GM13977 (cell line): ENCODE measurements around the gene ARFGAP1.

Experiments
- DNase-seq: peaks from one replicate; pipeline ENCODE4 v3.0.0; 2012; ENCODE audit warnings: low spot score
- in situ Hi-C: fragments of 300-500 bp; cut with MboI; formaldehyde crosslinking; loops from one replicate; pipeline ENCODE4 v1.12.0; 2022; ENCODE audit warnings: low sequenced_read_pairs, low pct_unique_long_range_greater_than_20kb, mixed read lengths, inconsistent platforms; ENCODE audit not compliant: unreplicated experiment
- TF ChIP-seq, protein P1 (sequence below): IDR thresholded peaks from 2 replicates; pipeline ENCODE4 v1.5.1; 2012; ENCODE audit warnings: mild to moderate bottlenecking, control low read depth; ENCODE audit not compliant: insufficient read depth; ENCODE audit errors: extremely low read depth, missing control alignments

ARFGAP1 gene

GRCh38 chr20:63296531-63297299, 24.1 kb downstream of the ARFGAP1 start:
- TF ChIP-seq, protein P1, sequence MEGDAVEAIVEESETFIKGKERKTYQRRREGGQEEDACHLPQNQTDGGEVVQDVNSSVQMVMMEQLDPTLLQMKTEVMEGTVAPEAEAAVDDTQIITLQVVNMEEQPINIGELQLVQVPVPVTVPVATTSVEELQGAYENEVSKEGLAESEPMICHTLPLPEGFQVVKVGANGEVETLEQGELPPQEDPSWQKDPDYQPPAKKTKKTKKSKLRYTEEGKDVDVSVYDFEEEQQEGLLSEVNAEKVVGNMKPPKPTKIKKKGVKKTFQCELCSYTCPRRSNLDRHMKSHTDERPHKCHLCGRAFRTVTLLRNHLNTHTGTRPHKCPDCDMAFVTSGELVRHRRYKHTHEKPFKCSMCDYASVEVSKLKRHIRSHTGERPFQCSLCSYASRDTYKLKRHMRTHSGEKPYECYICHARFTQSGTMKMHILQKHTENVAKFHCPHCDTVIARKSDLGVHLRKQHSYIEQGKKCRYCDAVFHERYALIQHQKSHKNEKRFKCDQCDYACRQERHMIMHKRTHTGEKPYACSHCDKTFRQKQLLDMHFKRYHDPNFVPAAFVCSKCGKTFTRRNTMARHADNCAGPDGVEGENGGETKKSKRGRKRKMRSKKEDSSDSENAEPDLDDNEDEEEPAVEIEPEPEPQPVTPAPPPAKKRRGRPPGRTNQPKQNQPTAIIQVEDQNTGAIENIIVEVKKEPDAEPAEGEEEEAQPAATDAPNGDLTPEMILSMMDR, result no peak
- in situ Hi-C loops, result no loop called here
- no peak for DNase-seq

- TF ChIP-seq, protein P1, result no peak
- in situ Hi-C loops, result no loop called here
- no peak for DNase-seq
Observed at GRCh38 chr20:63297371-63297781, 24.8 kb downstream of the ARFGAP1 start.

GRCh38 chr20:63297796-63298572, 25.4 kb downstream of the ARFGAP1 start:
- in situ Hi-C loops, result no loop called here
- DNase-seq, result no peak
- TF ChIP-seq, protein P1, result no peak

DNA sequence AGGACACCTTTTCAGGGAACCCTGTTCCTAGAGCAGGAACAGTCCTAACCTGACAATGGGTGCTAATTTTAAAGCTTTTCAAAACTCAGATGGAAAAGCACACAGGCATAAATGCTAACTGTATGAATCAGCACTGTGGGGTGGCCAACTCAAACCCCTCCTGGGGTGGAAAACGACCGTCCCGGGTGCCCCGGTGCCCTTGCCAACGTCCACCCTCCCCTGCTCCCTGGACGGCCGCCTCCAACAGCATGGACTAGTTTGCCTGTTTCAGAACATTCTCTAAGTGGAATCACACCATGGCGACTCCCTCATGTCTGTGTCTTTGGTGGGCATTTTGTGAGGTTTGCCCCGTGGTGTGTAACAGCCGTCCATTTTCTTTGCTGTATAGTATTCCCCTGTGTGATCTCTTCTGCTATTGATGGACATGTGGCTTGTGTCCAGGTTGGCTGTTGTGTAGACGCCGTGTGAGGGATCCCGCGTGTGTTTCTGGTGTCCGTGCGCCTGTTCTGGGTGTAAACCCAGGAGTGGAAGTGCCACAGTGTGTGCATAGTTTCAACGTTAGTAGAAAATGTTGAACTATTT, 26.2 kb downstream of the ARFGAP1 start:
- TF ChIP-seq, protein P1, result no peak
- in situ Hi-C loops, result no loop called here

GRCh38 chr20:63301671-63302070, 29.1 kb downstream of the ARFGAP1 start:
- in situ Hi-C loops, result no loop called here
- DNase-seq, result no peak

More for the DNA sequence above, 26.2 kb downstream of the ARFGAP1 start:
- DNase-seq, result no peak

DNA sequence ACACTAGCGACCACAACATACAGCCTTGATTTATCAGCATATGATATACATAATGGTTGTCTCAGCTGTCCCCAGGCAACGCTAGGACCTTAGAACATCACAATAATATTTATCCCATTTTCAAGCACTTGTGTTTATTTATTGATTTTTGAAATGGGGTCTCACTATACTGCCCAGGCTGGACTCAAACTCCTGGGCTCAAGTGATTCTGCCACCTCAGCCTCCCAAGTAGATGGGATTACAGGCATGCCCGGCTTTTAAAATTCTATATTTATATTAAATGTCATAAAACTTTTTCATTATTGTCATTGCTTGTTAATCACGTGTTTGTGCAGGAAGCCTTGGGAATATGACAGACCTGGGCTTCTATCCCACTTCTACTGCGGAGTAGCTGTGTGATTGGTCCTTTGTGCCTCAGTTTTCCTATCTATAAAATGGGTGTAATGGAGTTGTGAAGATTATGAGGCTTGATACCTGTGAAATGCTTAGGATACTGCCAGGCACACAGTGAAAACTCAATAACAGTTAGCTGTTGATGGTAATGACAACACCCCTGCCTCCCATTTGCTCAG, 30.6 kb downstream of the ARFGAP1 start:
- TF ChIP-seq, protein P1, result no peak
- in situ Hi-C loops, result no loop called here

More at GRCh38 chr20:63301671-63302070, 29.1 kb downstream of the ARFGAP1 start:
- TF ChIP-seq, protein P1, result no peak

More for the DNA sequence above, 30.6 kb downstream of the ARFGAP1 start:
- DNase-seq, result no peak
